Thyroid gland (tissue), 4 donors: ENCODE measurements around the gene C2orf81.

Experiments
- CTCF ChIP-seq, 6 experiments: fragments of 200-600 bp in 3 of 6; fragments of 450-650 bp in 3 of 6; sonication (generic) in 3 of 6; IDR thresholded peaks; one replicate each; pipeline ENCODE4 v1.5.1; 2016 to 2019; ENCODE audit warnings: antibody characterized with exemption in 6 of 6, mild to moderate bottlenecking in 2 of 6, inconsistent platforms in 1 of 6, moderate library complexity in 1 of 6
- POLR2A ChIP-seq, 2 donors: fragments of 450-650 bp; IDR thresholded peaks; one replicate each; pipeline ENCODE4 v1.6.1; 2017; ENCODE audit warnings: antibody characterized with exemption in 2 of 2, mild to moderate bottlenecking in 2 of 2, moderate library complexity in 1 of 2

GRCh38 chr2:74401891-74402290 lies 19.5 kb downstream of the C2orf81 start:
- no peak for TF ChIP-seq POLR2A (IDR thresholded peaks at IDR 0.05)
- no peak for TF ChIP-seq CTCF (IDR thresholded peaks at IDR 0.05)
